Measurements from ENCODE around the gene SLC35A1.

The SLC35A1 gene

DNA sequence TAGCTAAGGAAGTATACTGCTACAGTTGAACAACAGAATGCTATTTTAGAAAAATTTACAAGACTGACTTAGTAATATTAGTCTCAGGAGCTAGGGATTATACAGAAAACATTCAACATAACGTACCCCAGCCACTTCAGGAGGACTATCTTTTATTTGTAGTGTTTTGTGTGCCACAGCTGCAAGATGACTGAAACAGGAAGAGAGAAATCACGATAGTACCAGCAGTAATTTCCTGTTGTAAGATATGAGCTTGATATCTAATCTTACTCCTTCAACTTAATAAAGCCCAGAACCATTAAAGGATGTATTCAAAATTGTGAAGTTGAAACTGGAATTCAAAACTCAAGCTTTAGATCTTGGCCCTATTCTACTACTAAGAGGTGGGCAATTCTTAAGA is 42.1 kb downstream of the SLC35A1 start:
- DNase-seq (ENCODE audit: low read depth, low spot score), result peak; percentile 12
- H3K4me3 ChIP-seq (ENCODE audit: low read length), result no peak overlapping the region

DNA sequence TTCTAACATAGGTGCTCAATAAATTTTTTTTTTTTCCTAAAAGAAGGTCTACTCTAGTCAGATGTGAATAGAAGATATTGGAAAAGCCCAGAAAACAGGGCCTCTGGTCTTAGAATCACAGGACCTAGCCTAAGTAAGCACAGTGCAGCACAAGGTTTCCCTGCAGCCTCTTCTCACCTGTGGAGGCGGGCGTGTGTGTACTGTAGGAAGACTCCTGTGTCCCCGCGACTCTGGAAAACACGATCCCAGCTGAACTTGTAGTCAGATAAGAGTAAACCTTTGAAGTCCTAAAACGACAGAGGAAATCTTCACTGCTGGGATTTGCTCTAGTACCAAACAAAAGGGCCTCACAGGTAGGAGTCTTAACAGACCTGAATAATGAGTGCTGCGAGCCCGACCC is 45.7 kb downstream of the SLC35A1 start:
- DNase-seq (ENCODE audit: low read depth, low spot score), result no peak
- H3K4me3 ChIP-seq (ENCODE audit: low read length), result no peak overlapping the region

DNA sequence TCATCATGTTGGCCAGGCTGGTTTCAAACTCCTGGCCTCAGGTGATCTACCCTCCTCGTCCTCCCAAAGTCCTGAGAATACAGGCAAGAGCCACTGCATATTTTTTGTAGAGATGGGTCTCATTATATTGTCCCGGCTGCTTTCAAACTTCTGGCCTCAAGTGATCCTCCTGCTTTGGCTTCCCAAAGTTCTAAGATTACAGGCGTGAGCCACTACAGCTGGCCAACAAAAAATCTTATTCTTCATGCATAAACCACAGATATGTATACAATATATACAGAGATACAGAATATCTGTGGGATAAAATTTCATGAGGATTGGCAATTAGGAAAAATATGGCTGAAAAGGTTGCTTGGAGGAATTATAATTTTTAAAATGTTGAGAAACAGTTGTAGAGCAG is 49.9 kb downstream of the SLC35A1 start:
- no peak for DNase-seq (ENCODE audit: low read depth, low spot score)
- no peak overlapping the region for H3K4me3 ChIP-seq (ENCODE audit: low read length)

DNA sequence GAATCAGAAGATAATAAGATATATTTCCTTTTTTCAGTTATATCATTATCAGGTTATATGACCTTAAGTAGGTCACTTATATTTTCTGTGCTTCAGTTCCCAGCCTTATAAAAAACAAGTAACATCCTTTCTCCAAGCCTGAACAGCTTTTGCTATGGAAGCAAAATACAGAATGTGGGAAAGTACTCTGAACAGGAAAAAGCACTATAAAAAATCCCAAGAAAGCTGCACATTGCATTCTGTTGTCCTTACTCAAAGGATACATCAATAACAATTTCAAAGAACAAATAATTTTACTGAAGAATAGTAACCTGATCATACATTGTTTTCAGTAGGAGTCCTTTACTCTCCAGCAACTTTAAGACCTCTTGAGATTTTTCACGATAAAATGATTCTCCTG is 56.4 kb downstream of the SLC35A1 start:
- DNase-seq (ENCODE audit: low read depth, low spot score), result no peak
- no peak overlapping the region for H3K4me3 ChIP-seq (ENCODE audit: low read length)

DNA sequence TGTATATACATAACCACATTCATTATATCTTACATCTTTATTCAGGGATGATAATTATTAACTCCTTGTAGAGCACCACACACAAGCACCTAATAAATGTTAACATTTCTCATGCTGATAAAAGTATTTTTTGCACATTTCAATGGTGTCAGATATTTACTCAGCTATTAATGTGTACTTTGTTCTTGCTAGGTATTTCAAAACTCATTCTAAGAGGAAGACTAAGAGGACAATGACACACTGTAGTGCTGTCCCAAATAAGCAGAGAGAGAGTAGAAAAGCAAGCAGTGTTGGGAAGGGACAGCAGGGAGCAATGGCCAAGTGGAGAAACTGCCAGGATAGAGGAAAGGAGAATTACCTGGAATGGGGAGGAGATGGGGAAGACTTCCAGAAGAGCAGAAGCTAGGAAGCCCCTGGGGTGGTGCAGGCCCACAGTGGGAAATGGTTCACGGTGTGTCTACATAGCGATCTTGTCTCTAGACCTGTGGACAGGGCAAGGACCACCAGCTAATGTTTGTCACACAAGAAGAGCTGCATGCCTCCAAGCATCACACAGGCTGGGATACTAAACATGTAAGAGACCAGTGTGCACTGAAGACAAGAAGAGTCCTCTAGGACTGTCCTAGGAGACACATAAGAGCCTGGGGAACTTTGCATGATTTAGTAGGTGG is 61.7 kb downstream of the SLC35A1 start:
- DNase-seq (ENCODE audit: low read depth, low spot score), result no peak
- H3K4me3 ChIP-seq (ENCODE audit: low read length), result no peak overlapping the region

DNA sequence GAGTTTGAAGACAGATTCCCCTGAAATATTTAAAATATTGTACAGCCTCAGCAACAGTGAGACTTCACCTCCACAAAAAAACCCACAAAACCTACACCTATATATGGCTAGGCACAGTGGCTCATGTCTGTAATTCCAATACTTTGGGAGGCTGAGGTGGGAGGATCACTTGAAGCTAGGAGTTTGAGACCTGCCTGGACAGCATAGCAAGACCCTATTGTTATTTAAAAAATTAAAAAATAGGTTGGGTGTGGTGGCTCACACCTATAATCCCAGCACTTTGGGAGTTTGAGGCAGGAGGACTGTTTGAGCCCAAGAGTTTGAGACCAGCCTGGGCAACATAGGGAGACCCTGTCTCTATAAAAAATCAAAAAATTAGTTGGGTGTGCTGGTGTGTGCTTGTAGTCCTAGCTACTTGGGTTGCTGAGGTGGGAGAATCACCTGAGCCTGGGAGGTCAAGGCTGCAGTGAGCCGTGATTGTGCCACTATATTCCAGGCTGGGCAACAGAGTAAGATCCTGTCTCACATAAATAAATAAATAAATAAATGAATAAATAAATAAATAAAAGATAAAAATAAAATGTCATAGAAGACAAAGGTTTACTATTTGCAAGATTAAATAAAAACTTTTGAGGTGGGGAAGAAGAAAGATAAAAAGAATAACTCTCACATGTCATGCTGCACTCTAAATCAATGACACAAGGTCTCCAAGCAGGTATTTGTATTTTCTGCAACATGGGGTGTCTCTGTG is 65.9 kb downstream of the SLC35A1 start:
- DNase-seq (ENCODE audit: low read depth, low spot score), result no peak
- no peak overlapping the region for H3K4me3 ChIP-seq (ENCODE audit: low read length)

DNA sequence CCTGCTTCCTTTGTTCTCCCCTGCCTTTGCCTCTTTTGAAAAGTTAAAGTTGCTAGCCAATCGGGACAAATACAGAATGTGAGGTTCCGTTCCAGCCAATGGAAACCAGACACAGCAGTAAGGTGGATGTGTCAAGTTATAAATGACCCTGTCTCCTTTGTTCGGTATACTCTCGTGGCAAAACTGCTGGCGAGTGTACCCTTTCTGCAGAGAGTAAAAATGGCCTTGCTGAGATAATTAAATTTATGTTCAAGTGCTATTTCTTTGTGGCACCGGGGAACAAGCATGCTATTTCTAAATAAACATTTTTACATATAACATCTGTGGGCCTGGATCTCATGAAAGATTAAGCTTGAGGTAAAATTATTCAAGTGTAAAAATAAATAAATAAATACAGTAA is 66.8 kb downstream of the SLC35A1 start:
- DNase-seq (ENCODE audit: low read depth, low spot score), result no peak
- H3K4me3 ChIP-seq (ENCODE audit: low read length), result no peak overlapping the region

DNA sequence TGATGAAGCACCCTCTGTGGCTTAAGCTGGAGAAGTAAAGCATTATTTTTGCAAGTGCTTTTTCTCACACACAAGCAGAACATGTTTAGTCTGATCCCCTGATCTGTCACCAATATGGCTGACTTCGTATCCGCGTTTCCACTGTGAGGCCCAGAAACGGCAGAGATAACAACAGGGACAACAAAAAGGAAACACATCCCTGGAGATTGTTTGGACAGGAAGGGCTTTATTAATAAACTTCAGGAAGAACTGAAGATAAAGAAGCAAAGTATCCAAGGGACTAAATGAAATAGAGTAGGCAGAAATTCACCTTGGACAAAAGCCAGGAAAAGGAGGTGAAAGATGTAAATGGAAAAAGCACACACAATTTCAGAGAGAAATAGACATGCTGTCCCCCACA is 67.8 kb downstream of the SLC35A1 start:
- no peak overlapping the region for H3K4me3 ChIP-seq (ENCODE audit: low read length)
- DNase-seq (ENCODE audit: low read depth, low spot score), result no peak

DNA sequence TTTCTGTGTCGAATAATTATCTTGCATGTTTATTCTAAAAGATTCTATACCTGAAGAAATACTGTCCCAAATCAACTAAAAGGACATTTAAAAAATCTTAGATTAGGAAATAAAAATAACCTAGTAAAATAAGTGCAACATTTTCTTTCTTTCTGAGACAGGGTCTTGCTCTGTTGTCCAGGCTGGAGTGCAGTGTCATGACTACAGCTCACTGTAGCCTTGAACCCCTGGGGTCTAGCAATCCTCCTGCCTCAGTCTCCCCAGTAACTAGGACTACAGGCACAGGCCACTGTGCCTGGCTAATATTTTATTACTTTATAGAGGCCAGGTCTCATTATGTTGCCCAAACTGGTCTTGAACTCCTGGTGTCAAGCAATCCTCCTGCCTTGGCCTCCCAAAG is 68.3 kb downstream of the SLC35A1 start:
- no peak overlapping the region for H3K4me3 ChIP-seq (ENCODE audit: low read length)
- no peak for DNase-seq (ENCODE audit: low read depth, low spot score)

DNA sequence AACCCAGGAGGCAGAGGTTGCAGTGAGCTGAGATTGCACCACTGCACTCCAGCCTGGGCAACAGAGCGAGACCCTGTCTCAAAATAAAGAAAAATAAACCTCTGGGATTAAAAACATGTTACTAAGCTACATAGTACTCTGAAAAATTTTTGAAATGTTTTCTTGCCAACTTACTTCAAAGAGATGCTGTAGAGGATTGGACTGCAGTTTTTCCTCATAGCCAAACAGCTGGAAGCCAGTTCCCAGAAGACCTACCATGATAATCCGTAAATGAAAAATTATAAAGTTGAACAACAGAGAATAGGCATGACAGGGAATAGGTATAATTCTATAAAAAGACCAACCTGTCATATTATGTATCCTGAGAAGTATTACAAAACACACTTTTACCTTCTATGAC is 69.0 kb downstream of the SLC35A1 start:
- DNase-seq (ENCODE audit: low read depth, low spot score), result no peak
- no peak overlapping the region for H3K4me3 ChIP-seq (ENCODE audit: low read length)

DNA sequence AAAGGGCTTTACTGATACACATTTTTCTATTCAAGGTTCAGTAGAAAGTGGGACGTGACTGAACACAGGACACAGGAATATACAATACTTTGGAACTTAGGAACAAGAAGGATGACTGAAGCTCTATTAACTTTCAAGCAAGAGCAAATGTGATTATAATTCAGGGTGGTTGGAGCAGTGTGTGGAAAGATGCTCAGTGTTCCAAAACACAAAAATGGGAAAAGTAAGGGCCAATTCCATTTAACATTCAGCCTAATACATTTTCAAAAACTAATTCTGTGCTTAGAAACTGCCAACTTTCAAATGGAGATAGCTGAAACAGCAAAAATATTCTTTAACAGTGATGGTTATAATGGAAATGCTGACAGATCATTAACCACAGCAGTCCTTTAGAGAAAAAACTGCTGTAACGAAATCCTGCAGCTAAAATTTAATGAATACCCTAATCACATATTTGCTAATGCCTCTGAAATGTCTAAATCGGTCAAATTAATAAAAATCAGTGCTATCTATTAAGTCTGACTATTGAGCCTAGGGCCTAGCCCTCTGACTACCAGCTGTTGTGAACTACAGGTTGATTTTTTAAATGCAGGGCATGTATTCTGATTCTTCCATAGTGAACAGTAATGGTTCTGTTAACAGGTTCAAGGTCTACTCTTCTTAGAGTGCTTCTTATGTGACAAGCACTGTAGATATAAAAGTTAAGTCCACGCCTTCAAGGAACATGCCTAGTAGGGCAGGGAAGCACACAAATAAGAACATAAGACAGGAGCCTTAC is 71.1 kb downstream of the SLC35A1 start:
- no peak for DNase-seq (ENCODE audit: low read depth, low spot score)
- H3K4me3 ChIP-seq (ENCODE audit: low read length), result no peak overlapping the region

DNA sequence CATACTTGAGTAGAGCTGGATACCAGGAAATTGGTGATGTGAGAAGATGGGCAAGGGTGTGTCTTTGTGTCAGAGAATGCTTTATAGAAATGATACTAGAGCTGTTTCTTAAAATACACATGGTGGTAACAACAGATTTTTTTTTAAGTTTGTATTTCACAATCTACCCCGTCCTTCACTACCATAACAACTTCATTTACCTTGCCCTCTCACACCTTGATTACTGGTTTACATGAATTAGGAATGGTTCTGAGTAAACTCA is 71.6 kb downstream of the SLC35A1 start:
- no peak for DNase-seq (ENCODE audit: low read depth, low spot score)
- no peak overlapping the region for H3K4me3 ChIP-seq (ENCODE audit: low read length)

DNA sequence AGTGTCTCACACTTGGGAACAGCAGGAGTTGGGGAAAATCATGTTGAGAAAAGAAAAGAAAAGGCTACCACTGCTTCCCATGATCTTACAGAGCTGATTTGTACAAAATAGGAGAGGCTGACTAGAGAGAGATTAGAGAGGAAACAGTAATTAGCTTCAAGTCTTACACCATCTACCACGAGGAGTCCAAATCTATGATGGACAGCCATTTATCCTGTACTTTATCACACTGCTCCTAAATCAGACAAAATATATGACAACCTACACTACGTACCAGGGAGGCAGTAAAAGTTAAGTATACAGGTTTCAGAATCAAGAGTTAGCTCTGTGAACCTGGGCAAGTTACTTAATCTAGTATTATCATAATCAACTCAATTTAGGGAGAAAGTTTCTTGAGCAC is 79.0 kb downstream of the SLC35A1 start:
- DNase-seq (ENCODE audit: low read depth, low spot score), result no peak
- H3K4me3 ChIP-seq (ENCODE audit: low read length), result no peak overlapping the region

DNA sequence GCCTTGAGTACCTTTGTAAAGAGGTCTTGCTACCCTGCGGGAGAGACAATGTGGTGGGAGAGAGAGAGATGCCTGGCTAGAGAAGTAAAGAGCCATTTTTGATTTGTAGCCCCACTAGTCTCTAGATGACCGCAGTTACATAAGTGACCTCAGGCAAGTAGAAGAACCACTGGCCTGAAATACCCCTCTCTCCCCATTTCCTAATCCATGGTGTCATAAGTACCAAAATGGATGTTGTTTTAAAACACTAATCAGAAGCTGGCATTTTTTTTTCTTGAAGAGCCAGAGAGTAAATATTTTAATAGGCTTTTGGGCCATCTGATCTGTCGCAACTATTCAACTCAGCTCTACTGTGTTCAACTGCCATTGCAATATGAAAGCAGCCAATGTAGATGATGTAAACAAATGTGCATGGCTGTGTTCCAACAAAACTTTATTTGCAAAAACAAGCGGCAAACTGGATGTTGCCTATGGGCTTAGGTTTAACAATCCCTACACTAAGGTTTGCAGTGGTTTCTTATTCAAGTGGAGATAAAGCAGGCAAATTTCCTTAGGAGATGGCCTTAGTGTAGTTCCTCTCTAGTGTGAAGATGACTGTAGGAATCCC is 80.5 kb downstream of the SLC35A1 start:
- no peak overlapping the region for H3K4me3 ChIP-seq (ENCODE audit: low read length)
- DNase-seq (ENCODE audit: low read depth, low spot score), result no peak

DNA sequence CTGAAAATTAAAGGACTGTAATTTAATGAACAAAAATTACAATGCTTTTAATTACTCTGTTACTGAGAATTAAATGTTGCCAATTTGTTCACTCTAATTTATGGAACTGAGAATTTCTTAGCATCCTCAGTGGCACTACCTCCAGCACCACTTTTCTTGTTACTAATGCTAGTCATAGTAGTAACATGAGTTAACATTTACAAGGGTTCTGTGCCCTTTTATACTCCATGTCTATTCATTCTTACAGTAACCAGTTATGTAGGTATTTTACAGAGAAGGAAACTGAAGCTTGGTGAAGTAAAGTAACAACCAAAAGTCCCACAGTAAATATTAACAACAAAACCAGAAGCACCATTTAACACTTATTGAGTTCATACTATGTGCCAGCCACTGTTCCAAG is 82.7 kb downstream of the SLC35A1 start:
- DNase-seq (ENCODE audit: low read depth, low spot score), result no peak
- no peak overlapping the region for H3K4me3 ChIP-seq (ENCODE audit: low read length)

DNA sequence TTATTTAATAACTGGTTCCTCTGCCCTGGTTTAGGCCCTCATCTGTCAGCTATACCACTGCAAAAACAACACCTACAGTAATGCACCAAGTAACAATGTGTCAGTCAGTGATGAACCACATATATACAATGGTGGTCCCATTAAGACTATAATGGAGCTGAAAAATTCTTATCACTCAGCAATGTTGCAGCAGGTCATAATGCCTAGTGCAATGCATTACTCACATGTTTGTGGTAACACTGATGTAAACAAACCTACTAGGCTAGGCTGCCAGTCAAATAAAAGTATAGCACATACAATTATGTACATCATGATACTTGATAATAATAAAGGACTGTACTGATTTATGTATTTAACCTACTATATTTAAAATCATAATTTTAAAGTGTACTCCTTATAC is 85.7 kb downstream of the SLC35A1 start:
- H3K4me3 ChIP-seq (ENCODE audit: low read length), result no peak overlapping the region
- DNase-seq (ENCODE audit: low read depth, low spot score), result no peak

DNA sequence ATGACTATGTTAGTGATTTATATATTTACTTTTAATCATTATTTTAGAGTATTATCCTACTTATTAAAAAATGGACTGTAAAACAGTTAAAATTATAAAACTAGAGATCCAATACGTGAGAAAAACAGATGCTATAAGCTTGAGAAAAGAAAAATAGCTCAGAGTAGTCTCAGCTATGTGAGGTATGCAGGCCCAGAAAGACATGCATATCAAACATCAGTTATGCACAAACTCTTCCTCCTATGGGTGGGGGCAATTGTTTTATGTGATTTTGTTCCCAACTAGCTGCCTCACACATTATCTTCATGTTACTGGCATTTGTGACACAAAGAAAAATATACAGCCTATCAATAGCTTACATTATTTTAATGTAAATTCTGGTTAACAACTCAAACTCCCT is 88.2 kb downstream of the SLC35A1 start:
- DNase-seq (ENCODE audit: low read depth, low spot score), result no peak
- H3K4me3 ChIP-seq (ENCODE audit: low read length), result no peak overlapping the region

All from Jurkat, Clone E6-1 (cell line).